ENCODE measurements around the gene GTF2H4.

The GTF2H4 gene

GRCh38 chr6:30882759-30883684 lies 25.0 kb upstream of the GTF2H4 start:
- no peak for DNase-seq (ENCODE audit: low read depth, low spot score)

- DNase-seq (ENCODE audit: low read depth, low spot score) = no peak
Measured at GRCh38 chr6:30883685-30884520, 24.1 kb upstream of the GTF2H4 start, which contains the start of gene DDR1. Gene DDR1, plus strand, starts transcription at chr6:30884519. Its CDS starts 4,211 bp downstream, at chr6:30888730.

- DNase-seq (ENCODE audit: low read depth, low spot score) = no peak
Measured at GRCh38 chr6:30884521-30885480, 23.2 kb upstream of the GTF2H4 start.

- DNase-seq (ENCODE audit: low read depth, low spot score) = no peak
Measured at GRCh38 chr6:30885481-30885998, 22.5 kb upstream of the GTF2H4 start.

- DNase-seq (ENCODE audit: low read depth, low spot score) = peak; percentile 47
Measured at GRCh38 chr6:30885999-30886896, 21.8 kb upstream of the GTF2H4 start.

- DNase-seq (ENCODE audit: low read depth, low spot score) = no peak
Measured at GRCh38 chr6:30886897-30887255, 21.1 kb upstream of the GTF2H4 start.

- DNase-seq (ENCODE audit: low read depth, low spot score) = no peak
Measured at GRCh38 chr6:30887901-30888815, 19.8 kb upstream of the GTF2H4 start.

- no peak for DNase-seq (ENCODE audit: low read depth, low spot score)
Measured at GRCh38 chr6:30888816-30889495, 19.1 kb upstream of the GTF2H4 start.

- DNase-seq (ENCODE audit: low read depth, low spot score) = no peak
Measured at GRCh38 chr6:30889496-30889885, 18.5 kb upstream of the GTF2H4 start.

GRCh38 chr6:30889921-30890645 lies 17.9 kb upstream of the GTF2H4 start:
- no peak for DNase-seq (ENCODE audit: low read depth, low spot score)

- DNase-seq (ENCODE audit: low read depth, low spot score) = no peak
Measured at GRCh38 chr6:30890646-30891449, 17.2 kb upstream of the GTF2H4 start.

- no peak for DNase-seq (ENCODE audit: low read depth, low spot score)
Measured at GRCh38 chr6:30891450-30891723, 16.6 kb upstream of the GTF2H4 start.

GRCh38 chr6:30891816-30892538 lies 16.0 kb upstream of the GTF2H4 start:
- DNase-seq (ENCODE audit: low read depth, low spot score) = no peak

- no peak for DNase-seq (ENCODE audit: low read depth, low spot score)
Measured at GRCh38 chr6:30893001-30893591, 14.9 kb upstream of the GTF2H4 start.

GRCh38 chr6:30893666-30894065 lies 14.3 kb upstream of the GTF2H4 start:
- no peak for DNase-seq (ENCODE audit: low read depth, low spot score)

GRCh38 chr6:30894381-30894780 lies 13.6 kb upstream of the GTF2H4 start:
- no peak for DNase-seq (ENCODE audit: low read depth, low spot score)

Measured in brain pericyte (primary cell).